ENCODE measurements around the gene FBXL16.
"Not testable (repeated sequence)": the region's sequence is repeated elsewhere in the genome, so short reads cannot be mapped to it uniquely, and the experiment has no call there.

Gene FBXL16

GRCh38 chr16:705431-706188 is at the start of gene FBXL16:
FBXL16 (minus strand) TSS chr16:705801; CDS start chr16:697405, 8,396 bp downstream.
- no peak for DNase-seq (ENCODE audit: low read depth)

- no peak for DNase-seq (ENCODE audit: low read depth)
Observed at GRCh38 chr16:754656-755055, 49.1 kb upstream of the FBXL16 start.

GRCh38 chr16:754121-754607 is 48.6 kb upstream of the FBXL16 start:
- not testable (repeated sequence) for DNase-seq (ENCODE audit: low read depth)

GRCh38 chr16:752007-752312 is 46.4 kb upstream of the FBXL16 start:
- DNase-seq (ENCODE audit: low read depth): no peak

GRCh38 chr16:751152-752006 is 45.8 kb upstream of the FBXL16 start:
- DNase-seq (ENCODE audit: low read depth): no peak

- DNase-seq (ENCODE audit: low read depth): no peak
Observed at GRCh38 chr16:750485-750884, 44.9 kb upstream of the FBXL16 start.

GRCh38 chr16:749010-749409 is 43.4 kb upstream of the FBXL16 start:
- peak; percentile 86 for DNase-seq (ENCODE audit: low read depth)

- DNase-seq (ENCODE audit: low read depth): no peak
Observed at GRCh38 chr16:747978-748746, 42.6 kb upstream of the FBXL16 start.

- DNase-seq (ENCODE audit: low read depth): no peak
Observed at GRCh38 chr16:746637-747036, 41.0 kb upstream of the FBXL16 start.

- no peak for DNase-seq (ENCODE audit: low read depth)
Observed at GRCh38 chr16:745739-746138, 40.1 kb upstream of the FBXL16 start.

- DNase-seq (ENCODE audit: low read depth): no peak
Observed at GRCh38 chr16:743794-744500, 38.3 kb upstream of the FBXL16 start.

GRCh38 chr16:742894-743293 is 37.3 kb upstream of the FBXL16 start:
- DNase-seq (ENCODE audit: low read depth): not testable (repeated sequence)

GRCh38 chr16:741986-742629 is 36.5 kb upstream of the FBXL16 start:
- DNase-seq (ENCODE audit: low read depth): no peak

- DNase-seq (ENCODE audit: low read depth): peak; percentile 91
Observed at GRCh38 chr16:740764-741505, 35.3 kb upstream of the FBXL16 start, which contains the start of gene CIAO3. CIAO3 (minus strand) TSS chr16:740997; CDS start chr16:740985, 12 bp downstream.

GRCh38 chr16:740459-740763 is 34.8 kb upstream of the FBXL16 start:
- DNase-seq (ENCODE audit: low read depth): no peak

GRCh38 chr16:739560-740458 is 34.2 kb upstream of the FBXL16 start:
- DNase-seq (ENCODE audit: low read depth): no peak

GRCh38 chr16:736936-737481 is 31.4 kb upstream of the FBXL16 start:
- DNase-seq (ENCODE audit: low read depth): no peak

GRCh38 chr16:735982-736453 is 30.4 kb upstream of the FBXL16 start:
- no peak for DNase-seq (ENCODE audit: low read depth)

Data from fibroblast of gingiva (primary cell).